NB4 (cell line): Measurements from ENCODE around the gene TPM3.

Source experiments
- POLR2A ChIP-seq: IDR thresholded peaks from 2 replicates; pipeline ENCODE4 v1.6.1; 2011; ENCODE audit warnings: mild to moderate bottlenecking; ENCODE audit not compliant: insufficient read length; ENCODE audit errors: extremely low read depth
- TF ChIP-seq, protein P1 (sequence below): IDR thresholded peaks from one replicate; pipeline ENCODE4 v1.5.1; 2012; ENCODE audit warnings: low read depth, low read length

DNA sequence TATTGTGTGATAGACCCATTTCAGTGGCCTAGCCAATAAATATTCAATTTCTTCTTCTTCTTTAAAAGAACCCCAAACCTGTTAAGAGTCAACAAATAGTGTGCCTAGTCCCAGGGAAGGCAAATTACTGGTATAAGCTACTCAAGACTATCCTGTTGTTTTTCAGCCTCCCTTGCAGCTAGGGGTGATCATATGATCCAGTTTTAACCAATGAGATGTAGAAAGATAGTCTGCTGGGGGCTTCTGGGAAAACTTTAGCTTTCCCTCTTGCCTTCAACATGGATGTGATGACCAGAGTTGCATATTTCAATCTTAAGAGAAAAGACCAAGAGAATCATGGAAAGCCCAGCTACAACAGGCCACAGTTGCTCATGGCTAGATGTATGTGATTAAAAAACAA is 32.3 kb downstream of the TPM3 start:
- TF ChIP-seq, protein P1, sequence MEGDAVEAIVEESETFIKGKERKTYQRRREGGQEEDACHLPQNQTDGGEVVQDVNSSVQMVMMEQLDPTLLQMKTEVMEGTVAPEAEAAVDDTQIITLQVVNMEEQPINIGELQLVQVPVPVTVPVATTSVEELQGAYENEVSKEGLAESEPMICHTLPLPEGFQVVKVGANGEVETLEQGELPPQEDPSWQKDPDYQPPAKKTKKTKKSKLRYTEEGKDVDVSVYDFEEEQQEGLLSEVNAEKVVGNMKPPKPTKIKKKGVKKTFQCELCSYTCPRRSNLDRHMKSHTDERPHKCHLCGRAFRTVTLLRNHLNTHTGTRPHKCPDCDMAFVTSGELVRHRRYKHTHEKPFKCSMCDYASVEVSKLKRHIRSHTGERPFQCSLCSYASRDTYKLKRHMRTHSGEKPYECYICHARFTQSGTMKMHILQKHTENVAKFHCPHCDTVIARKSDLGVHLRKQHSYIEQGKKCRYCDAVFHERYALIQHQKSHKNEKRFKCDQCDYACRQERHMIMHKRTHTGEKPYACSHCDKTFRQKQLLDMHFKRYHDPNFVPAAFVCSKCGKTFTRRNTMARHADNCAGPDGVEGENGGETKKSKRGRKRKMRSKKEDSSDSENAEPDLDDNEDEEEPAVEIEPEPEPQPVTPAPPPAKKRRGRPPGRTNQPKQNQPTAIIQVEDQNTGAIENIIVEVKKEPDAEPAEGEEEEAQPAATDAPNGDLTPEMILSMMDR, result no peak
- no peak for TF ChIP-seq POLR2A
